CD4-positive, alpha-beta T cell treated with Interleukin-2 at 100 ng/mL for 4 hours (primary cell): Measurements from ENCODE around the gene MS4A4A.

Experiments
- DNase-seq: peaks from one replicate; pipeline ENCODE4 v3.0.0-alpha.2; 2020; ENCODE audit warnings: low spot score

MS4A4A gene

GRCh38 chr11:60303661-60304060 is 23.2 kb downstream of the MS4A4A start:
- DNase-seq: no peak

- DNase-seq: no peak
These were observed 25.6 kb downstream of the MS4A4A start for GRCh38 chr11:60305906-60306619.

GRCh38 chr11:60307507-60308195 is 27.2 kb downstream of the MS4A4A start:
- DNase-seq: no peak

- no peak for DNase-seq
These were observed 30.0 kb downstream of the MS4A4A start for GRCh38 chr11:60310407-60310998.

- no peak for DNase-seq
These were observed 34.3 kb downstream of the MS4A4A start for GRCh38 chr11:60314635-60315321.

- DNase-seq: no peak
These were observed 35.4 kb downstream of the MS4A4A start for GRCh38 chr11:60315871-60316270.

GRCh38 chr11:60316317-60316716 is 35.9 kb downstream of the MS4A4A start:
- DNase-seq: no peak

- DNase-seq: no peak
These were observed 38.3 kb downstream of the MS4A4A start for GRCh38 chr11:60318726-60319125.

- no peak for DNase-seq
These were observed 40.6 kb downstream of the MS4A4A start for GRCh38 chr11:60321051-60321450.

GRCh38 chr11:60326955-60327354 is 46.5 kb downstream of the MS4A4A start, which contains the start of gene MS4A6E:
Gene MS4A6E, plus strand, starts transcription at chr11:60327255. Its CDS starts 7,641 bp downstream, at chr11:60334896.
- DNase-seq: no peak

GRCh38 chr11:60328460-60328859 is 48.0 kb downstream of the MS4A4A start:
- no peak for DNase-seq

- DNase-seq: no peak
These were observed 52.4 kb downstream of the MS4A4A start for GRCh38 chr11:60332846-60333245.

GRCh38 chr11:60334005-60334620 is 53.6 kb downstream of the MS4A4A start:
- DNase-seq: peak; percentile 66

GRCh38 chr11:60336767-60337391 is 56.4 kb downstream of the MS4A4A start:
- DNase-seq: no peak

GRCh38 chr11:60338053-60338452 is 57.6 kb downstream of the MS4A4A start:
- DNase-seq: no peak

- DNase-seq: no peak
These were observed 58.9 kb downstream of the MS4A4A start for GRCh38 chr11:60339356-60339755.

GRCh38 chr11:60343094-60343704 is 62.7 kb downstream of the MS4A4A start:
- peak; percentile 20 for DNase-seq

GRCh38 chr11:60344146-60344545 is 63.7 kb downstream of the MS4A4A start:
- DNase-seq: no peak

GRCh38 chr11:60345489-60345888 is 65.0 kb downstream of the MS4A4A start:
- peak; percentile 13 for DNase-seq

- DNase-seq: no peak
These were observed 66.8 kb downstream of the MS4A4A start for GRCh38 chr11:60347084-60347797.

- DNase-seq: no peak
These were observed 67.7 kb downstream of the MS4A4A start for GRCh38 chr11:60348116-60348515.
